Stimulated activated CD8-positive, alpha-beta memory T cell treated with anti-CD3 and anti-CD28 coated beads, Interleukin-2, amount 100 ng/mL, for 48 hours (primary cell): ENCODE measurements around the gene JRKL.

ENCODE experiments used
- DNase-seq, 2 donors: peaks; one replicate each; pipeline ENCODE4 v3.0.0-alpha.2; 2020; ENCODE audit warnings: low read depth in 2 of 2

The JRKL gene

GRCh38 chr11:96389720-96390487 lies at the start of gene JRKL, which contains the start of gene CCDC82:
Gene JRKL (plus strand): TSS chr11:96390013. CDS start chr11:96390650, 637 bp downstream.
Gene CCDC82 (minus strand): TSS chr11:96389912. CDS start chr11:96384747, 5,165 bp downstream.
- peak; percentile 98 for DNase-seq

GRCh38 chr11:96340555-96340885 lies 49.3 kb upstream of the JRKL start:
- no peak for DNase-seq

- DNase-seq = peak; percentile 39 to 52
These were observed 48.4 kb upstream of the JRKL start for GRCh38 chr11:96341211-96342013.

- no peak for DNase-seq
These were observed 47.5 kb upstream of the JRKL start for GRCh38 chr11:96342014-96342960.

GRCh38 chr11:96342961-96343711 lies 46.7 kb upstream of the JRKL start, which contains the start of gene MAML2:
Gene MAML2 (minus strand): TSS chr11:96343195. CDS start chr11:96341895, 1,300 bp downstream.
- peak; percentile 79 to 84 for DNase-seq

GRCh38 chr11:96356848-96357247 lies 33.0 kb upstream of the JRKL start:
- DNase-seq = no peak

GRCh38 chr11:96357794-96358193 lies 32.0 kb upstream of the JRKL start:
- no peak for DNase-seq

- DNase-seq = no peak
These were observed 31.5 kb upstream of the JRKL start for GRCh38 chr11:96358321-96358720.

- no peak for DNase-seq
These were observed 28.0 kb upstream of the JRKL start for GRCh38 chr11:96361778-96362177.

GRCh38 chr11:96365493-96365892 lies 24.3 kb upstream of the JRKL start:
- no peak for DNase-seq

GRCh38 chr11:96366024-96366423 lies 23.8 kb upstream of the JRKL start:
- DNase-seq = no peak

GRCh38 chr11:96367342-96367741 lies 22.5 kb upstream of the JRKL start:
- DNase-seq = no peak

- DNase-seq = no peak
These were observed 16.0 kb upstream of the JRKL start for GRCh38 chr11:96373826-96374225.

GRCh38 chr11:96376796-96377195 lies 13.0 kb upstream of the JRKL start:
- DNase-seq = no peak

- DNase-seq = no peak
These were observed 5.7 kb upstream of the JRKL start for GRCh38 chr11:96384156-96384555.

- no peak for DNase-seq
These were observed 4.6 kb upstream of the JRKL start for GRCh38 chr11:96385187-96385586.

- DNase-seq = no peak
These were observed 708 bp upstream of the JRKL start for GRCh38 chr11:96388891-96389719.

- DNase-seq = no peak
These were observed 627 bp downstream of the JRKL start for GRCh38 chr11:96390488-96390792.

GRCh38 chr11:96391698-96392307 lies 2.0 kb downstream of the JRKL start:
- no peak for DNase-seq
